ENCODE results near the gene ASCC3.
"Not testable (repeated sequence)": the region's sequence is repeated elsewhere in the genome, so short reads cannot be mapped to it uniquely, and the experiment has no call there.

ASCC3 gene

DNA sequence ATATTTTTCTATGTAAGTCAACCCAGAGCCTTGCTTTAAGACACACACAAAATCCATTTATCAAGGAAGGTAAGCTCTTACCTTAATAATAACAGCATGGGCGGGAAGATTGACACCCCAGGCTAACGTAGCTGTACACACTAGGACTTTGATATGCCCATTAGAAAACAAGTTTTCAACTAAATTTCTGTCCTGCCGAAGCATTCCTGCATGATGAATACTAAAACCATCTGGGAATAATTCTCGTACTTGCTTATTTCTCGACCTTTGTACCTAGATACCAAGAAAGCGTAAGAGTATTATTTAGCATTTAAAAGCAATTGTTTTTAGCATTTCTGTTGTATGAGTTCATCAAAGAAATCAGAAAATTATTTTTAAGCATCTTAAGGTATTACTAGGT lies 218.9 kb downstream of the ASCC3 start:
- no peak for DNase-seq (ENCODE audit: low read depth, low spot score)

DNA sequence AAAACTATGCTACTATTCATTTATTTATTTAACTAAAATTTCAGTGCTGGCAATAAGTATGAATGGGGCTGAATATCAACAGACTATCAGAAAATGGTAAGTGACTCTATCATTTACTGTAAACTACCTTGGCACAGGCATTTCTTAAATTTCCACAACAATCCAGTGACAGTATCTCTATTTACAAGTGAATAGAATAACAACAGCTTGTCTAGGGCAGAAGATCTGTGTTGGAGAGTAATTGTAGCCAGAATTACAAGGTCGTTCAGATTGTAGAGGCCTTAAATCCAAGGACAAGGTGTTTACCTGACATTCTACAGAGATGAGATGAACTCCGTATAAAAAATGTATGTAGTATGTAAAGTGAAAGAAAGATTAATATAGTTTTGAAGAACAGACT lies 222.6 kb downstream of the ASCC3 start:
- DNase-seq (ENCODE audit: low read depth, low spot score) = no peak

GRCh38 chr6:100657678-100658330 lies 223.3 kb downstream of the ASCC3 start:
- no peak for DNase-seq (ENCODE audit: low read depth, low spot score)

DNA sequence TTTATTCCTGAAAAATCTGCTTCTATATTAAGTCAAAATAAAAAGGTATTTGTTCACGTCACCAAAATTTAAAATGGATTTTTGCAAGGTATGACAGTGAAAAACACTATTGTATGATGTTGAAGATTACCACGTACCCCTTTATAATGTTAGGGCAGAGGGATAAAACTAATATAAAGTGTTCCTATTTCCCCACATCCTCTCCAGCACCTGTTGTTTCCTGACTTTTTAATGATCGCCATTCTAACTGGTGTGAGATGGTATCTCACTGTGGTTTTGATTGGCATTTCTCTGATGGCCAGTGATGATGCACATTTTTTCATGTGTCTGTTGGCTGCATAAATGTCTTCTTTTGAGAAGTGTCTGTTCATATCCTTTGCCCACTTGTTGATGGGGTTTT lies 240.0 kb downstream of the ASCC3 start:
- DNase-seq (ENCODE audit: low read depth, low spot score) = not testable (repeated sequence)

DNA sequence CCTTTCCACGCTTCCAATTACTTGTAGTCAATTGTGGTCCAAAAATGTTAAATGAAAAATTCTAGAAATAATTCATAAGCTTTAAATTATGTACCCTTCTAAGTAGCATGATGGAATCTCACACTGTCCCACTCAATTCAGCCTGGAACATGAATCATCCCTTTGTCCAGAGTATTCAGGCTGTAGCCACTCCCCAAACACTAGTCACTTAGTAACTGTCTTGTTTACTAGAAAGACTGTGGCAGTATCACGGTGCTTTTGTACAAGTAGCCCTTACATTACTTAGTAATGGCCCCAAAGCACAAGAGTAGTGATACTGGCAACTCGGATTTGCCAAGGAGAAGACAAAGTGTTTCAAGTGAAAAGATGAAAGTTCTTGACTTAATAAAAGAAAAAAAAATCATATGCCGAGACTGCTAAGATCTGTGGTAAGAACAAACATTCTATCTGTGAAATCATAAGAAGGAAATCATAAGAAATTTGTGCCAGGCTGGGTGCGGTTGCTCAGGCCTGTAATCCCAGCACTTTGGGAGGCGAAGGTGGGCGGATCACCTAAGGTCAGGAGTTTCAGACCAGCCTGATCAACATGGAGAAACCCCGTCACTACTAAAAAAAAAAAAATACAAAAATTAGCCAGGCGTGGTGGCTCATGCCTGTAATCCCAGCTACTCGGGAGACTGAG lies 247.9 kb downstream of the ASCC3 start:
- DNase-seq (ENCODE audit: low read depth, low spot score) = peak; percentile 8

- no peak for DNase-seq (ENCODE audit: low read depth, low spot score)
These were observed 250.6 kb downstream of the ASCC3 start for GRCh38 chr6:100630536-100630935.

DNA sequence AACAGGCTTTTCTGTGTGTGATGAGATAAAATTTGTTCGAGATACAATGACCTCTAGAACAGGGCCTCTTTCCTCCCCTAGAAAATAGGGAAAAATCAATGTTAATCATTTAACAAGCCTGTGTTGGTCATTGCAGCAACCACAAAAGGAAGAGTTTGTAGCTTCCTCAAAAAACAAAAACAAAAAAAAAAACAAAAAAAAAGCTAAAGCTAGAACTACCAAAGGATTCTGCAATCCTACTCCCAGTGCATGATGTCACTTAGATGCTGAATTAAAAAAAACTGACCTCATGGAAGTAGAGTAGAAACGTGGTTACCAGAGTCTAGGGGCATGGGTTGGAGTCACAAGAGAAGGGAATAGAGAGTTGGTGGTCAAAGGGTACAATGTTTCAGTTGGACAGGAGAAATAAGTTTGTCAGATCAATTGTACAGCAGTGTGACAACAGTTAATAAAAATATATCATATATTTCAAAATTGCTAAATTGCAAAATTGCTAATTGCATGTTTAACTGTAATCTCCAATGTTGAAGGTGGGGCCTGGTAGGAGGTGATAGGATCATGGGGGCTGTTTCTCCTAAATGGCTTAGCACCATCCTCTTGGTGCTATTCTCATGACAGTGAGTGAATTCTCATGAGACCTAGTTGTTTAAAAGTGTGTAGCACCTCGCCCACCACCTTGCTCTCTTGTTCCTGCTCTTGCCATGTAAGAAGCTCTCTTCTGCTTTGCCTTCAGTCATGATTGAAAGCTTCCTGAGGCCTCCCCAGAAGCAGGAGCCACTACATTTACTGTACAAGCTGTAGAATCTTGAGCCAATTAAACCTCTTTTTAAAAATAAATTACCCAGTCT lies 253.0 kb downstream of the ASCC3 start:
- DNase-seq (ENCODE audit: low read depth, low spot score) = no peak

DNA sequence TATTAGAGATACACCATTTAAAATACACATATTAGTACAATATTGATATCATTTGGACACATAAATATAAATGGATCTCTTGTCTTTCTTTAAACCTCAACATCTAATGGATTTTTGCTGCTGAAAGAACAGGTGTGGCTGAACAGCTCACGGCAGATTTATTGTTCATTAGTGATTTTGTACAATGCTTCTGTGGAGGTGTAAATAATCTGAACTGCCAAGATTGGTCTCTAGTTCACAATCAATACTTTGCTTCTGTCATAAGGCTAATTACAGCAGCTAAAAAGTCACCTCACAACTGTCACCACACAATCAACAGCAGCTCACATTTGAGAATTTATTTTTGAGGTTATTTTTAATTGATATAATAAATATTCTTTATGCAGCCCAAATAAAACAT lies 254.4 kb downstream of the ASCC3 start:
- no peak for DNase-seq (ENCODE audit: low read depth, low spot score)

- no peak for DNase-seq (ENCODE audit: low read depth, low spot score)
These were observed 258.0 kb downstream of the ASCC3 start for GRCh38 chr6:100622907-100623692.

- DNase-seq (ENCODE audit: low read depth, low spot score) = no peak
These were observed 260.9 kb downstream of the ASCC3 start for GRCh38 chr6:100620085-100620840.

DNA sequence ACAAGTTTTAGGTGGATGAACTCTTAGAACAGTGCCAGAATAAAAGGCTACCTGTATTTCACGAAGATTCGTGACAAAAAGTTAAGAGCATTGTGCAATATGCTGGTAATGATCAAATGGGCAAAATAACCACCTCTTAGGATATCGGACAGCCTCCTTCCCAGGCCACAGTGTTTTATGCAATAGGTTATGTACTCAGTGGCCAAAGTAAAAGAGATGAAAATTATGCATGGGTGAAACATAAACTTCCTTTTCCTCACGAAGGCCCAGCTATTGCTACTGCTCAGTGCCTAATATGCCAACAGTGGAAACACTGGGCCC lies 262.8 kb downstream of the ASCC3 start:
- DNase-seq (ENCODE audit: low read depth, low spot score) = no peak

- DNase-seq (ENCODE audit: low read depth, low spot score) = no peak
These were observed 263.3 kb downstream of the ASCC3 start for GRCh38 chr6:100617633-100618350.

- DNase-seq (ENCODE audit: low read depth, low spot score) = no peak
These were observed 266.2 kb downstream of the ASCC3 start for GRCh38 chr6:100614933-100615332.

GRCh38 chr6:100614386-100614785 lies 266.7 kb downstream of the ASCC3 start:
- no peak for DNase-seq (ENCODE audit: low read depth, low spot score)

- no peak for DNase-seq (ENCODE audit: low read depth, low spot score)
These were observed 267.5 kb downstream of the ASCC3 start for GRCh38 chr6:100613656-100614055.

- no peak for DNase-seq (ENCODE audit: low read depth, low spot score)
These were observed 269.0 kb downstream of the ASCC3 start for GRCh38 chr6:100612094-100612493.

DNA sequence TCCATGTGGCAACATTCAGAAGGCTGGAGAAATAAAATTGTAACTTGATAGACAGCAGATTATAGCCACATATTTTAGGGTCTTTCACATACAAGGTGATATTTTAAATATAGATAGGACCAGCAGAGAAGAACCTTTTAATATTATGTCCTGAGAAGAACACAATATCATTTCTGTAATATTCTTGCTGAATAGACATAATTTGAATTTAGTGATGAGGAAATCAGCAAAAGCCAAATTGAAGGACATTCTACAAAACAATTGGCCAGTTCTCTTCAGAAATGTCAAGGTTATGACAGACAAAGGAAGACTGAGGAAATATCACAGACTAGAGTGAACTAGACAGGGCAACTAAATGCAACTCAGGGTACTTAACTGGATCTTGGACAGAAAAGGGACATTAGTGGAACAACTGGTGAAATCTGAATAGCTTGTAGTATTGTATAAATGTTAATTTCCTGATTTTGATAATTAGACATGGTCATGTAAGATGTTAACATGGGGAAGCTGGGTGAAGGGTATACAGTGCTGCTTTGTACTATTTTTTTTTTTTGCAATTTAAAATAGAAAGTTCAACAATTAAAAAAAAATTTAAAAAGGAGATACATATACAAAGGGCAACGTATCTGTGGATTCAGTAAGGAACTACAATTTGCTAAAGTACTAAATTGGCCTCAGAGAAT lies 281.9 kb downstream of the ASCC3 start:
- no peak for DNase-seq (ENCODE audit: low read depth, low spot score)

- no peak for DNase-seq (ENCODE audit: low read depth, low spot score)
These were observed 285.7 kb downstream of the ASCC3 start for GRCh38 chr6:100595456-100595855.

- DNase-seq (ENCODE audit: low read depth, low spot score) = no peak
These were observed 287.6 kb downstream of the ASCC3 start for GRCh38 chr6:100593522-100593921.

DNA sequence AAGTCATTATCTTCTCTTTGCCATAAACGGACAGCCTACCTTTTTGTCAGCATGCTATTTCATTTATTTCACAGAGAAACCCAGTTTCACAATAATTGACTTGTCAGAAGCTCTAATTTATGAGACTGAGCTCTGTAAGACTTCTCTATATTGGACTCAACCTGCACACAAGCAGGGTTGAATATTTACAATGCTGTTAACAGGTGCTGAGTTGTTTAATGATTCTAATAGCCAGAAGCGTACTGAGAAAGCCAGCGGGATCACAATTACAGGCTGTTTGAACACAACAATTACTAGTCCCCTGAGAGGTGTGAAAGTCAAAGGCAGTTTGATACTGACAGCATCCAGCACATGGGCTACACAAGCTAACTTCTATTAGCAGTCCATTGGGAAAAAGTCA lies 288.2 kb downstream of the ASCC3 start:
- DNase-seq (ENCODE audit: low read depth, low spot score) = no peak
